ENCODE data around the gene CASP9. TPM values are rescaled to one million over a fixed set of nuclear protein-coding genes. Genes with fewer than 3 reads are reported as not detected.
A peak's percentile ranks its signal among the peaks of the same experiment; 100 is the strongest.
"Not testable (repeated sequence)": the region's sequence is repeated elsewhere in the genome, so short reads cannot be mapped to it uniquely, and the experiment has no call there.

CASP9 gene
- polyA plus RNA-seq, 3 donors = 29.8 to 58.8 (median 34.1) TPM

DNA sequence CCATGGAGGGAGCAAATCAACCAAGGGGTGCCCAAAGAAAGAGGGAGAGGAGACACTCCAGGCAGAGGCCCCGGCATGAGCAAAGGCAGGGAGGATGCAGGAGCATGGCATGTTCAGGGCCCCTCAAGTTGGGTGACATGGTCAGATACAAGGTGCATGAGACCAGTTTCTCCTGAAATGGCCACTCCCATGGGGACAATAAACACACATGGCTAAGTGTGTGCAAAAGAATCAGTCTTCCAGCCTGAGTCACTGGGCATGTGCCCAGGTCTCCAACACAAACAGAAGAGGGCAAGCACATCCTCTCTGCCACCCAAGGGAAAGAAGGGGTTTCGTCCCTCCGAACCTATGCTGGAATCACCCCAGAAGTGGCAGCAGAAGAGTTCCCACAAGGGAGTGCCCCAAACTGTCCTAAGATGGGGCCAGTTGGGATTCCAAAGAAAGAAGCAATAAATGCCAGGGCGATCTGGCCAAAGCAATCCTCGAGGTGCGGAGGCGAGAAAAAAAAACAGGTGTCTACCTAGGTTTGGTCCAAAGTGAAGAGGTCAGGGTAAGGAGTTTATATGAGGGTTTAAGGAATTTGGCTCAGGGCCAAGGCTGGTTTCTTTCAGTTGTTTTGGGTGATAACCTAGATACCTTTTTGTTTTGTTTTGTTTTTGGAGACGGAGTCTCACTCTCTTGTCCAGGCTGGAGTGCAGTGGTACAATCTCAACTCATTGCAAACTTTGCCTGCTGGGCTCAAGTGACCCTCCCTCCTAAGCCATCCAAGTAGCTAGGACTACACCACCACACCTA is 13.2 kb downstream of the CASP9 start:
- no peak for DNase-seq (ENCODE audit: extremely low read depth in 1 of 11, low read depth in 9 of 11, low spot score in 4 of 11)

DNA sequence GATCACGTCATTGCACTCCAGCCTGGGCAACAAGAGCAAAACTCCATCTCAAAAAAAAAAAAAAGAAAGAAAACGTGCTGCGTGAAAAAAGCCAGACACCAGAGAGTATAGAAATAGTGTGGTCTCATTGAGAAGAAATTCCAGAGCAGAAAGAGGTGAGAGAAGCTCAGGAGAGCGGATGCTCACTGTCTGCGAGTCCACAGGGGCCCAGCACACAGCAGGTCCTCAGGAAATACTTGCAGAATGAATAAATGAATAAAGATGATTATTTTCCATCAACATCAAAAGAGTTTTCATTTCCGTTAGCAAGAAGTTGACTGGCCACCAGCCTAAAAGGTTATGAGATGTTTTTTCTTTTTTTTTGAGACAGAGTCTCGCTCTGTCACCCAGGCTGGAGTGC is 14.4 kb downstream of the CASP9 start:
- no peak for DNase-seq (ENCODE audit: extremely low read depth in 1 of 11, low read depth in 9 of 11, low spot score in 4 of 11)

DNA sequence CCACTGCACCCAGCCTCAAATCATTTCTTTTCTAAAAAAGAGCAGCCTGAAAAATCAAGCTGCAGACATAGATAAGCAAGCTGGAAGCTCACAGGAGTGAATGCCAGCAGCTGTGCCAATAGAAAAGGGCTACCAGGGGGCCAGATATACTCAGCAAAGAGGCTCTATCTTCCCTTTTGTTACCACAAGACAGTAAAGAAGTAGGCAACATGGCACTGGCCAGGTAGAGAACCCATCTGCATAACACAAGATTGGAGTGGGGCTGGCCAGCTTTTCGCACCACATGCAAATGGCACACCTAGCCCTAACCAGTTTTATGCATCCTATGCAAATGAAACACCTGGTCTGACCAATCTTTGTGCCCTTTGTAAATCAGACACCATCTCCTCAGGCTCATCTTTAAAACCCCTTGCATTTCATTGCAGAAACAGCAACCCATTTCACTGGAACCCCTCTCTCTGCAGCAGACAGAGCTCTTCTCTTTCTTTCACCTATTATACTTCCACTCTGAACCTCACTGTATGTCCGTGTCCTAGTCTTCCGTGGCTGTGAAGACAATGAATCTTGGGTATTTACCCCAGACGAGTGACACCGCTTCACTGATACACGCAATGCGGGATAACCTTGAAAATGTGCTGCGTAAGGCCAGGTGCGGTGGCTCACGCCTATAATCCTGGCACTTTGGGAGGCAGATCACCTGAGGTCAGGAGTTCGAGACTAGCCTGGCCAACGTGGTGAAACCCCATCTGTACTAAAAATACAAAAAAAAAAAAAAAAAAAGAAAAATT is 15.1 kb downstream of the CASP9 start:
- no peak for DNase-seq (ENCODE audit: extremely low read depth in 1 of 11, low read depth in 9 of 11, low spot score in 4 of 11)

DNA sequence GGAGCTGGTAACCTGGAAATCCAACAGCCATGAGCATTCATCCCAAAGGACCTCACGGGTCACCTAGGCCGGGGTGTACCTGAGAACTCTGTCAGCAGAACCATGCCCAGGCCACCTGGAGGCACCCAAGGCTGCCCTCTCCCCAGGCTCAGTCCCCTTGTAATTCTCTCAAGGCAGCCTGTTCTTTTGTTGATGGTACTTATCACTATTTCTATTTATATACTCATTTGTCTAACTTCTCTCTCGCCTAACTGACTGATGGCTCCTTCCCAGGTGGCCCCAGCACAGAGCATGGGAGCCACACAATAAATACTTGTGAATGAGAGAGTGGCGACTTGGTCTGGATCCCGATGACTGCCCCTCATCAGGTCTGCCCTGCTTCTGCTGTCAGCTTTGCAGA is 16.7 kb downstream of the CASP9 start:
- no peak for DNase-seq (ENCODE audit: extremely low read depth in 1 of 11, low read depth in 9 of 11, low spot score in 4 of 11)

DNA sequence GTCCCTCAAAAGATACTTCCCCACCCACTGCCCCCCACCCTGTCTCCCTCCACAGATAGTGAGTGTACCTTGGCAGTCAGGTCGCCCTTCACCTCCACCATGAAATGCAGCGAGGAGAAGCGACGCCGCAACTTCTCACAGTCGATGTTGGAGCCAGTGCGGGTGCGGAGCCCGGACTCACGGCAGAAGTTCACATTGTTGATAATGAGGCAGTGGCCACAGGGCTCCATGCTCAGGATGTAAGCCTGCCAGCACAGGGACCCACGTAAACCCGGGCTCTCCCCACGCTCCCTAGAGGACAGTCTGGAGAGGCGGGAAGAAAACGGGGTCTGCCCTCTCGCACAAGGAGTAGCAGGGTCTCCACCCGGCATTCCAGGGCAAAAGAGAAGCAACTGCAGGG is 17.2 kb downstream of the CASP9 start:
- no peak for DNase-seq (ENCODE audit: extremely low read depth in 1 of 11, low read depth in 9 of 11, low spot score in 4 of 11)

DNA sequence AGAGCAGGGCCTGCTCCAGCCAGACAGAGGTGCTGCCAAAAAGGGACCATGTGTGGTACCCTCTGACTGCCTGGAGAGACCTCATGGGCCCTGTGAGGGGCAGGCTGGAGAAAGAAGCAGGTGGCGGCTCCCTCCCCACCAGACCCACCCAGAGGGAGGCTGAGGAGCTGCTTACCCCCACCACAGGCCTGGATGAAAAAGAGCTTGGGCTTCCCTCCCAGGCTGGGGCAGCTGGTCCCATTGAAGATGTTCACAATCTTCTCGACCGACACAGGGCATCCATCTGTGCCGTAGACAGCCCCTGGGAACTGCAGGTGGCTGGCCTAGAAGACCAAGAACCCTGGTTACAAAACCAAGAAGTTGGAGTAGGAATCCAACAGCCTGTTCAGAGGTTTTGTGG is 19.6 kb downstream of the CASP9 start:
- DNase-seq (ENCODE audit: extremely low read depth in 1 of 11, low read depth in 9 of 11, low spot score in 4 of 11) = no peak

DNA sequence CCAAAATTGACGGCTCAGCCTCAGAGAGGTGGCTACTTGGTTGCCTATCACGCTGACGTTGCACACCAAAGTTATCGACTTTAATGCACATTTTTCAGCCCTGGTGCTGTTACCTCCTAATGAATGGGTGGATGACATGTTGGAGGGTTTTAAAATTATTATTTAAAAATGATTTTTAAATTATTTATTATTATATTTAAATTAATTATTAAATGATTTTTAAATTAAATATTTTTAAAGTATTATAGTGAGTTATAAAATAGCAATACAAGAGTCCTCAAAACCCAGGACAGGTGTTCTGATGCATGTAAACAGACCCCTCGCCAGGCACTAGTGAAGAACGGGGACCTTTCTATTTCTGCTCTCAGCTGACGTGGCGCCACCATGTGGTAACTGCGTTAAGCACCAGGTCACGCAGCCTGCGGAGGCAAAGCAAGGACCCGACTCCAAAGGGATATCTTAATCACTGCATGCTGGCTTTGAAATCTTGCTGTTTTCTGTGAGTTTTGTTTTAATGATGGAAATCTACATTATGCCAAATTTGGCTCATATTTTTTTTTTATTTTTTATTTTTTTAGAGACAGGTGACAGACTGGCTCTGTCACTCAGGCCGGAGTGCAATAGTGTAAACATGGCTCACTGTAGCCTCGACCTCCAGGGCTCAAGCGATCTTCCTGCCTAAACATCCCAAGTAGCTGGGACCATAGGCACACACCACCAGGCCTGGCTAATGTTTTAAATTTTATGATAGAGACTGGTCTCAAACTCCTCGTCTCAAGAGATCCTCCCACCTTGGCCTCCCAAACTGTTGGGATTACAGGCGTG is 22.6 kb downstream of the CASP9 start:
- DNase-seq (ENCODE audit: extremely low read depth in 1 of 11, low read depth in 9 of 11, low spot score in 4 of 11) = peak in 1 of 11 donors; percentile 39

DNA sequence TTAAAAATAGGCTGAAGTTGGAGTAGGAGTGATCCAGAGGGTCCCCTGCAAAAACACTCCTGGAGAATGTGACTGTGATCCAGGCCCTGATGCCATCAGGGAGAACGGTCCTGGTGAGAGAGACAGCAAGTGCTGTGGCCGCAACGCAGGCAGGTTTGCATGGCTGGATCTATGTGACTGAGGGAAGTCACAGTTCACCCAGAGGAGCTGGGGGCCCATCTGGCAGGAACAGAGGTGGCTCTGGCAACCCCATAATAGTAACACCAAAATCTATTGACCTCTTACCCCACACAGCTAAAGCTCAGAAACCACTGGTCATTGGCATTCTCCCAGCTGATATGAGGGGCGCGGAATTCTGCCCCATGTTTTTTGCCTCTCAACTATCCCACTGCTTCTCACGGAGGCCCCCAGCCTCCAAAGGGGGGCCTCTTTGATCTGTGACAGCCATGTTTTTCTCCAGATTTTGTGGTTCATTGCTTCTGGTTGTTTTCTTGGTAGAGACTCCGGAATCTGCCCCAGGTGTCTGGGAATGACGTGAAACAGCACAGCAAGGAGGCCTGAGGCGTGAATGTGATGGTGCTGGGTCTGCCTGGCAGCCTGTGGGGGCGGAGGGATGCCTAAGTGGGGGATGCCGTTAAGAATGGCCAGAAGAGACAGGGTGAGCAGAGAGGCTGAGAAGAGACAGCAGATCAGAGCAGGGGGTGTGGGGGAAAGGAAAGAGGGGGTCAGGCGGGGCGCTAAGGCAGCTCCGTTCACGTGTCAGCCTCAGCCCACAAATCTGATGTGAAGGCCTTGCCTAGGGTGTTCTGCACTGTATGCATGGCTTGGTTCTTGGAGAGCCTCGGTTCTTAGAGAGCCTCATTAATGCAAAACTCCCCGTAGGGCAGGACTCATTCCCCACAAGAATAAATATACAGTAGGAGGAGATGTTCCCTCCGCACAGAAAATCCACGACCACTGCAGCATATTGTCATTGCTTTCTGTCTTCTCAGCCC is 23.5 kb downstream of the CASP9 start:
- no peak for DNase-seq (ENCODE audit: extremely low read depth in 1 of 11, low read depth in 9 of 11, low spot score in 4 of 11)

DNA sequence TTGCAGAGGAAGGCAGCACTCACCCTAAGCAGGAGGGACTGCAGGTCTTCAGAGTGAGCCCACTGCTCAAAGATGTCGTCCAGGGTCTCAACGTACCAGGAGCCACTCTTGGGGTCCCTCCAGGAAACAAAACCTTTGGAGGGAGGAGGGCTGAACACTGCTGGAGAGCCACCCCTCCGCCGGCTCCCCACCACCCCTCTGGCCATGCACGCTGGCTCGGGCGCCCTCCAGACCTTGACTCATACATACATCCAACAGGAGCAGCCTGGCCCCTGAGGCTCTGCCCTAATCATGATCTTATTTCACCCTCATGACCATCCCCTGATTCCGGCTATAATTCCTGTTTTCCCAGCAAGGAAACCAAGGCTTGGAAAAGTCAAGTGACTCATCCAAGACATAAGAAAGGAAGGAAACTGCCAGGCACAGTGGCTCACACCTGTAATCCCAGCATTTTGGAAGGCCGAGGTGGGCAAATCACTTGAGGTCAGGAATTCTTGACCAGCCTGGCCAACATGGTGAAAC is 30.1 kb downstream of the CASP9 start:
- DNase-seq (ENCODE audit: extremely low read depth in 1 of 11, low read depth in 9 of 11, low spot score in 4 of 11) = no peak

DNA sequence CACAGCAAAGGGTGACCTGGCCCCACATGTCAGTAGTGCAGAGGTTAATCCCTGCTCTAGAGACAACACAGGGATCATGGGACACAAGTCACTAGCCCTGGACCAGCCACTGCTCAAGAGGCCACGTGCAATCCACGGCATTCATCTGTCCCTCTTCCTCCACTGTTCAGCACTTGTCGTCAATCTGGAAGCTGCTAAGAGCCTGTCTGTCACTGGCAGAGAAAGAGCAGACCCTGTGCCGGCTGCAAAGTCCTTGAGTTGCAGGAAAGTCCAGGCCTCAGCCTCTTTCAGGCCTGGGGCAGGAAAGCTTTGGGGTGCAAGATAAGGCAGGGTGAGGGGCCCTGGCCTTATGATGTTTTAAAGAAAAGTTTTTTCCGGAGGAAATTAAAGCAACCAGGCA is 31.4 kb downstream of the CASP9 start:
- no peak for DNase-seq (ENCODE audit: extremely low read depth in 1 of 11, low read depth in 9 of 11, low spot score in 4 of 11)

DNA sequence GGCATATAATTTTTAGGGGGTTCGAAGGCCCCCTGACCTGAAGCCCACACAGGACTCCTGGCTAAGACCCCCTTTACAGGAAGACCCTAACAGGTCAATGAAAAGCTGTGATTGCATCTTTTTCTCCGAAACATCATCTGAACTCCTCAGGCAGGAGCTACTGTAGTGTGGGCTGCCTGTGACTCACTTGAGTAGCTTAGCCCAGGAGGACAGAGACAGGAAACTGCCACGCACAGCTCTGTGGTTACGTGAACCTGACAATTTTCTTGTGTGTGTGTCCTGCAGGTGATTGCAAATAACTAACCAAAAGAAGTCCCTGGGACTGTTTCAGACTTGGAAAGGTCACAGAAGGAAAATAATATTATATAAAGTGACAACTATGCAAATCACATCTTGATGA is 33.0 kb downstream of the CASP9 start:
- not testable (repeated sequence) for DNase-seq (ENCODE audit: extremely low read depth in 1 of 11, low read depth in 9 of 11, low spot score in 4 of 11)

DNA sequence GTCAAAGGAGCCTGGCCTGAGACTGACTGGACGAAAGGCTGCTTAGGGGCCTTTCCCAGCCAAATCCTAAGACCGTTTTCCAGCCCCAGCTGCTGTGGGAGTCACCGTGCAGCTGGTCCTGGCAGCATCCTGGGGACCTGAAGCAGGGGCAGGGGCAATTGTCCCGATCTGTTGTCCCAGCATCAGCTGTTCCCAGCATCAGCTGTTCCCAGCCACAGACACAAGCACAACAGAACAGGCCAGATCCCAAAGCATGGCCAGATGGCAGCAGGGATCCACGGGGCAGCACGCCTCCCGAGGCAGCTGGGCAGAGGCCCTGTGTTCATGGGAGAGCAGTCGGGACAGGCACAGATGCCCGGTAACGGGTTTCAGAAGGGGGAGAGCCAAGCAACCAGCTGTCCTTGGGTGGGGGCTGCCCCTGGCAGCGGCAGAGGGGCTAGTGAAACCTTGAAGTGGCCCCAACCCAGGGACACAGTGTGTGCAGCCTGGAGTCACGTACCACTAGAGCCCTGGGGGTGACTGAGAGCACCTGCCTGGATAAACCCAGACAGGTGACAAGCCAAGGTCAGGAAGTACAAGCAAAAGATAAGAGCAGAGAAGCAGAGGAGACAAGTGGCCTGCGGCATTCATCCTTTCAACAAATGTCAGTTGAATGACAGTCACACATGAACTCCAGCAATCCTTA is 34.8 kb downstream of the CASP9 start:
- no peak for DNase-seq (ENCODE audit: extremely low read depth in 1 of 11, low read depth in 9 of 11, low spot score in 4 of 11)

DNA sequence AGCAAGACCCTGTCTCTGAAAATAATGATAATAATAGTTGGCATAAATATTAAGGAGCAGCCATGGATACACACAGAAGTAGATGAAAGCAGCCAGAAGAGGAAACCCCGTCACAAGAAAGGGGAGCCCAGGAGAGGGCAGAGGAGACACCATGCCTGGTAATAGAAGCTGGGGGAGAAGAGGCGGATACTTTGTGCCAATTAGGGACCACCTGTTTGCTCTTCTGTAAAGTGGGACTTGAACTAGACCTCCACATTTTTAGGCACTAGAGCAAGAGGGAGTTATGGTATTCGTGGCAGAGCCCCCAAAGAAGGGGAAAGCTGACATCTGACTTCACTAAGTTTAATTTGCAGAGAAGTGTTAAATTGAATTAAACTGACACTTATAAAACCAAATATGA is 35.6 kb downstream of the CASP9 start:
- DNase-seq (ENCODE audit: extremely low read depth in 1 of 11, low read depth in 9 of 11, low spot score in 4 of 11) = no peak

DNA sequence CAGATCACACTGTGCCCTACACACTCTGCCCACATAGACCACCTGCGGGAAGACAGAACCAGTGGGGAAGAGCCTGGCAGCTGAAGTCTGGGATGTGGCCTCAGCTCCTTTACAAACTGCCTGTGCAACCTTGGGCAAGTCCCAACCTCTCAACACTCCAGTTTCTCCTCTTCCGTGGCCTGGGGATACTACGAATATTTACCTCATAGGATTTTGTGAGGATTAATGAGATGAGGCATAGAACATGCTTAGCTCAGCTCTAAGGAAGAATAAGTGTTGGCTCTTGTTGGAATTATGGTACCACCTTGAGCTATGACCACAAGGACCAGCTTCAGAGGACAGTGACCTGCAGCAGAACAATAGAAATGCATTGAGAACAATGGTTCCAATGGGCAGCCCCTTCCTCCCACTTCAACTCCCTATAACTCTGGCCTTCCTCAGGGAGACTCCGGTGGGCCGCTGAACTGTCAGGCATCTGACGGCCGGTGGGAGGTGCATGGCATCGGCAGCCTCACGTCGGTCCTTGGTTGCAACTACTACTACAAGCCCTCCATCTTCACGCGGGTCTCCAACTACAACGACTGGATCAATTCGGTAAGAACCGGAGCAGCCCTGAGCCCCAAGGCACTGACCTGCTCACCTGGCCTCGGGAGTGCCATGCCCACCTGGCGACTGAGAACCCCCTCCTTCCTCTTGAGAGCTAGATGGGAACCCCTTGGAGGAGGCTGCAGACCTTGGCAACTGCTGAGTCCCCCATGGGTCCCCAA is 37.0 kb downstream of the CASP9 start:
- not testable (repeated sequence) for DNase-seq (ENCODE audit: extremely low read depth in 1 of 11, low read depth in 9 of 11, low spot score in 4 of 11)

DNA sequence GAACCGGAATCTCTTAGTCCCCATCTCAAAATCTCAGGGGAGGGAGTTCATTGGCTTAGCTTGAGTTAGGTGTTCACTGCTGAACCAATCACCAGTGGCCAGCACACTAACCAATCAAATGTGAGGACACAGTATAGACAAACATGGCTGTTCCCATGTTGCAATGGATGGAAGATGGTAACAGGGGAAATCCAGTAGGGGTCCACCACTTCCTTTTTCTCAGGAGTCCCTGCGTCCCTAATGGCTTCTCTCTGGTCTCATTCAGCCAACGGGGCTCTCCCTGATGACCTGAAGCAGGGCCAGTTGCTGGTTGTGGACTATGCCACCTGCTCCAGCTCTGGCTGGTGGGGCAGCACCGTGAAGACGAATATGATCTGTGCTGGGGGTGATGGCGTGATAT is 38.4 kb downstream of the CASP9 start:
- no peak for DNase-seq (ENCODE audit: extremely low read depth in 1 of 11, low read depth in 9 of 11, low spot score in 4 of 11)

DNA sequence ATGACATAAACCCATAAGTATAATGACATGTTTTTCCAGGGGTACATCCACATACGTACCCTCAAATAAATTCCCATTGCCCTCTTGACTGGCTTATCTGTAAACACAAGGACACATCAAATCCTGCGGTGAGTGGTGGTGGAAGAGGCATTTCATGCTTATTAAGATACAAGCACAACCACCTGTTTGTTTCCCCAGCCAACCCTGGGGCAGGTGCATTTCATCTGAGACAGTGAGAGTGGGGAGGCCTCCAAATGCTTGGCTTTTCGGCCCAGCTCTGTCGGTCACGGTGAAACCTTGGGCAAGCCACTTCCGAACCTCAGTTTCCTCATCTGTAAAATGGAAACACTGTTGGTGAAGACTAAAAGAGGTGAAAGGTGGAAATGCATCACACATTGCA is 39.6 kb downstream of the CASP9 start:
- DNase-seq (ENCODE audit: extremely low read depth in 1 of 11, low read depth in 9 of 11, low spot score in 4 of 11) = not testable (repeated sequence)

DNA sequence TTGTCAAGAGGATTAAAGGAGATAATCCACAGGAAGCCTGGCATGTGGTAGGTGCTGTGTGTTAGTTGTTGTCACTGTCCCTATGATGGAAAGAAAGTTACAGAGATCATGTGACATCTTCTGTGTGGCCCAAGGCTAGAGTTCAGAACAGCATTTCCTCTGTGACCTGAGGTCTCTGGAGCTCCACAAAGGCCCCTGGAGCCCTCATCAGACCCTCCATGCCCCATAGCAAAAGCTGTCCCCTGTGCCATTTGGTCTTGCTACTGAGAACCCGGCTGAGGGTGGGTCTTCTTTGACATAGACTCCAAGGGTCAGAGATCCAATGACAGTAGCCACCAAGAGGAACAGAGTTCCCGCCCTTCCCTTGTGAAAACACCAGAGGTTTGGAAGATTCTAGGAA is 40.0 kb downstream of the CASP9 start:
- DNase-seq (ENCODE audit: extremely low read depth in 1 of 11, low read depth in 9 of 11, low spot score in 4 of 11) = no peak
